ENCODE data around the gene TLR10. TPM values are rescaled to one million over a fixed set of nuclear protein-coding genes. Genes with fewer than 3 reads are reported as not detected.

The TLR10 gene
- total RNA-seq, 2 donors from 2014 or later = not detected

DNA sequence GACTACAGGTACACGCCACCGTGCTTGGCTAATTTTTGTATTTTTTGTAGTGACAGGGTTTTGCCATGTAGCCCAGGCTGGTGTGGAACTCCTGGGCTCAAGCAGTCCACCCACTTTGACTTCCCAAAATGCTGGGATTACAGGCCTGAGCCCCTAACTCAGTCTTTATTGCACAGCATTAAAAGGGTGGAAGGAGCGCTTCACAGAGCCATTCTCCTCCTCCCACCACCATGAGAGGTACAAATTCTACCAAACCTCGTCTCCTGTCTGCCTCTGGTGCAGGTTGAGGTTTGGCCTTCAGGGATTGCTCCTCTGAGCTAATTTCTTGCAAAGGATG lies 52.3 kb downstream of the TLR10 start:
- no peaks in the 10 kb centered on the region for H3K9me3 ChIP-seq (ENCODE audit: control insufficient read depth, low read length)
- Mint-ChIP-seq H3K4me3 (no peak overlapping the region), H3K4me1 (peaks cover 19% of the 10 kb centered on the region), H3K27me3 (ENCODE audit: insufficient read depth) (no peaks in the 10 kb centered on the region), H3K9me3 (peaks cover 11% of the 10 kb centered on the region), H3K27ac (no peak overlapping the region), H3K36me3 (ENCODE audit: low read depth) (no peaks in the 10 kb centered on the region)
- no peak overlapping the region for H3K4me3 ChIP-seq (ENCODE audit: low read length)
- H3K36me3 ChIP-seq (ENCODE audit: control insufficient read depth, insufficient read depth, low read length) = no peaks in the 10 kb centered on the region
- H3K9ac ChIP-seq (ENCODE audit: extremely low read depth, low read length, poor library complexity, severe bottlenecking) = no peak overlapping the region
- H3K4me1 ChIP-seq (ENCODE audit: control insufficient read depth, insufficient read depth, low read length) = no peaks in the 10 kb centered on the region
- no peak for TF ChIP-seq CTCF (conservative IDR thresholded peaks at IDR 0.05)
- no peak overlapping the region for H3K27ac ChIP-seq (ENCODE audit: low read depth, low read length)
- DNase-seq = no peak
- 87 to 100% methylated on average over 1 to 4 of the region's 4 CpGs for WGBS, 2 experiments (ENCODE audit: insufficient coverage in 1 of 2, insufficient read length in 1 of 2)
- H3K27me3 ChIP-seq (ENCODE audit: control insufficient read depth, insufficient read depth, low read length, poor library complexity, severe bottlenecking) = no peaks in the 10 kb centered on the region

- peaks cover 9% of the 10 kb centered on the region for H3K9me3 Mint-ChIP-seq
- H3K27me3 Mint-ChIP-seq (ENCODE audit: insufficient read depth) = no peaks in the 10 kb centered on the region
- peak; percentile 59 for TF ChIP-seq CTCF (conservative IDR thresholded peaks at IDR 0.05)
- WGBS, 2 experiments (ENCODE audit: insufficient coverage in 1 of 2, insufficient read length in 1 of 2) = 66 to 73% methylated on average over 4 of the region's 4 CpGs
- peak overlapping the region; percentile 65 for H3K27ac Mint-ChIP-seq
- H3K27me3 ChIP-seq (ENCODE audit: control insufficient read depth, insufficient read depth, low read length, poor library complexity, severe bottlenecking) = no peaks in the 10 kb centered on the region
- H3K9me3 ChIP-seq (ENCODE audit: control insufficient read depth, low read length) = no peaks in the 10 kb centered on the region
- DNase-seq = peak; percentile 80
- H3K9ac ChIP-seq (ENCODE audit: extremely low read depth, low read length, poor library complexity, severe bottlenecking) = no peak overlapping the region
- no peak overlapping the region for H3K4me3 ChIP-seq (ENCODE audit: low read length)
- no peak overlapping the region for H3K4me3 Mint-ChIP-seq
- H3K4me1 ChIP-seq (ENCODE audit: control insufficient read depth, insufficient read depth, low read length) = peaks cover 2% of the 10 kb centered on the region
- H3K36me3 ChIP-seq (ENCODE audit: control insufficient read depth, insufficient read depth, low read length) = no peaks in the 10 kb centered on the region
- no peaks in the 10 kb centered on the region for H3K36me3 Mint-ChIP-seq (ENCODE audit: low read depth)
- peaks cover 33% of the 10 kb centered on the region for H3K4me1 Mint-ChIP-seq
- no peak overlapping the region for H3K27ac ChIP-seq (ENCODE audit: low read depth, low read length)
These were observed 54.1 kb downstream of the TLR10 start for GRCh38 chr4:38728631-38729141.

- no peaks in the 10 kb centered on the region for H3K36me3 Mint-ChIP-seq (ENCODE audit: low read depth)
- peaks cover 2% of the 10 kb centered on the region for H3K4me1 ChIP-seq (ENCODE audit: control insufficient read depth, insufficient read depth, low read length)
- DNase-seq = no peak
- no peak overlapping the region for H3K4me3 ChIP-seq (ENCODE audit: low read length)
- no peaks in the 10 kb centered on the region for H3K9me3 Mint-ChIP-seq
- no peak overlapping the region for H3K4me3 Mint-ChIP-seq
- peak overlapping the region; percentile 73 for H3K27ac Mint-ChIP-seq
- H3K27me3 Mint-ChIP-seq (ENCODE audit: insufficient read depth) = no peaks in the 10 kb centered on the region
- H3K27ac ChIP-seq (ENCODE audit: low read depth, low read length) = no peak overlapping the region
- peaks cover 43% of the 10 kb centered on the region for H3K4me1 Mint-ChIP-seq
- H3K9me3 ChIP-seq (ENCODE audit: control insufficient read depth, low read length) = no peaks in the 10 kb centered on the region
- TF ChIP-seq CTCF (conservative IDR thresholded peaks at IDR 0.05) = no peak
- H3K36me3 ChIP-seq (ENCODE audit: control insufficient read depth, insufficient read depth, low read length) = no peaks in the 10 kb centered on the region
- H3K9ac ChIP-seq (ENCODE audit: extremely low read depth, low read length, poor library complexity, severe bottlenecking) = no peak overlapping the region
- 80 to 84% methylated on average over 3 of the region's 3 CpGs for WGBS, 2 experiments (ENCODE audit: insufficient coverage in 1 of 2, insufficient read length in 1 of 2)
- H3K27me3 ChIP-seq (ENCODE audit: control insufficient read depth, insufficient read depth, low read length, poor library complexity, severe bottlenecking) = no peaks in the 10 kb centered on the region
These were observed 58.3 kb downstream of the TLR10 start for GRCh38 chr4:38724475-38724808.
